ENCODE results near the gene MCC. TPM values are rescaled to one million over a fixed set of nuclear protein-coding genes. Genes with fewer than 3 reads are reported as not detected.

MCC gene
- total and polyA plus RNA-seq, 4 donors = 9.0 to 47.3 (median 14.7) TPM

DNA sequence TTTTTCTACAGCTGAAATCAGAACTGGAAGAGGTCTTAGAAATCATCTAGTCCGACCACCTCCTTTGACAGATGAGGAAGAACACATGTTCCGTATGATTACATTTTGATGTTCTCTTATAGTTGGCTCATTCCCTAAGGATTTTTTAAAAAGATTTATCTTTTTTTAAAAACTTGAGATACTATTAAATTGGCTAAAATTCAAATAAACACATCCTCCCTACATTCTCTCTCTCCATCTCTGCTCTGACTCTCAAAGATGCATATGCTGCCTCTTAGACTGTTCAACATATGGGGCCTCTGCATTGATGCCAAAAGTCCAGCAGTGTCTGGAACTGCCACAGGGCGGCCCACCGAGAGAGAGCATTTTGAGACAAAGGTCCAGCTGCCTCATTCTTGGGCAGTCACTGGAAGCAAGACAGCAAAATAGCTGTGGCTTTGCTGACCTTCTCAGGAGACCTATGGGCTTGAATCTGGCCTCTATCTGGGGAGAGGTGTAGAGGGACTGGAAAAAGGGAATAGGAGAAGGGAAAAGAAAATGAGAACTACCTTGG lies 40.7 kb downstream of the MCC start:
- Histone ChIP-seq H3K9me3 (ENCODE audit: control insufficient read depth in 4 of 4, low read length in 3 of 4) (no peaks in the 10 kb centered on the region), H3K27me3 (ENCODE audit: control insufficient read depth in 4 of 4, insufficient read depth in 4 of 4, low read length in 3 of 4) (no peaks in the 10 kb centered on the region), H3K9ac (ENCODE audit: low read depth in 1 of 2, low read length in 2 of 2) (no peak overlapping the region), H3K4me3 (ENCODE audit: low read depth in 1 of 3, low read length in 3 of 3) (no peak overlapping the region), H3K4me1 (ENCODE audit: control insufficient read depth in 4 of 4, insufficient read depth in 4 of 4, low read length in 3 of 4) (peaks cover 0 to 12% (median 3%) of the 10 kb centered on the region in 4 donors), H3K36me3 (ENCODE audit: control insufficient read depth in 4 of 4, insufficient read depth in 3 of 4, low read depth in 1 of 4, low read length in 3 of 4) (no peaks in the 10 kb centered on the region), H3K27ac (ENCODE audit: low read depth in 1 of 2, low read length in 2 of 2) (no peak overlapping the region)
- 84% methylated on average over 4 of the region's 4 CpGs for WGBS
- DNase-seq (ENCODE audit: low spot score) = no peak
- TF ChIP-seq, protein P1, sequence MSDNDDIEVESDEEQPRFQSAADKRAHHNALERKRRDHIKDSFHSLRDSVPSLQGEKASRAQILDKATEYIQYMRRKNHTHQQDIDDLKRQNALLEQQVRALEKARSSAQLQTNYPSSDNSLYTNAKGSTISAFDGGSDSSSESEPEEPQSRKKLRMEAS (IDR thresholded peaks at IDR 0.05) = no peak
- TF ChIP-seq FOXA1 (IDR thresholded peaks at IDR 0.05) = no peak

DNA sequence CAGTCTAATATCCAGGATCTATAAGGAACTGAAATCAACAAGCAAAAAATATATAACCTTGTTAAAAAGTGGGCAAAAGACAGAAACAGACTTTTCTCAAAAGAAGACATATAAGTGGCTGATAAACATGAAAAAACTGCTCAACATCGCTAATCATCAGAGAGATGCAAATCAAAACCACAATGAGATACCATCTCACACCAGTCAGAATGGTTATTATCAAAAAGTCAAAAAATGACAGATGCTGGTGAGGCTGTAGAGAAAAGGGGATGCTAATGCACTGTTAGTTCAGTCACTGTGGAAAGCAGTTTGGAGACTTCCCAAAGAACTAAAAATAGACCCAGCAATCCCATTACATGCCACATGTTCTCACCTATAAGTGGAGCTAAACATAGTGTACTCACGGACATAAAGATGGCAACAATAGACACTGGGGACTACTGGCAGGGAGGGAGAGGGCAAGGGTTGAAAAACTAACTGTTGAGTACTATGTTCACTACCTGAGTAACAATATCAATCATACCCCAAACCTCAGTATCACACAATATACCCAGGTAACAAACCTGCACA lies 41.8 kb downstream of the MCC start:
- Histone ChIP-seq H3K4me3 (ENCODE audit: low read depth in 1 of 3, low read length in 3 of 3) (no peak overlapping the region), H3K27me3 (ENCODE audit: control insufficient read depth in 4 of 4, insufficient read depth in 4 of 4, low read length in 3 of 4) (no peaks in the 10 kb centered on the region), H3K27ac (ENCODE audit: low read depth in 1 of 2, low read length in 2 of 2) (no peak overlapping the region), H3K9ac (ENCODE audit: low read depth in 1 of 2, low read length in 2 of 2) (no peak overlapping the region), H3K9me3 (ENCODE audit: control insufficient read depth in 4 of 4, low read length in 3 of 4) (no peaks in the 10 kb centered on the region), H3K4me1 (ENCODE audit: control insufficient read depth in 4 of 4, insufficient read depth in 4 of 4, low read length in 3 of 4) (peaks cover 0 to 12% (median 3%) of the 10 kb centered on the region in 4 donors), H3K36me3 (ENCODE audit: control insufficient read depth in 4 of 4, insufficient read depth in 3 of 4, low read depth in 1 of 4, low read length in 3 of 4) (no peaks in the 10 kb centered on the region)
- no peak for DNase-seq (ENCODE audit: low spot score)
- TF ChIP-seq, protein P2, sequence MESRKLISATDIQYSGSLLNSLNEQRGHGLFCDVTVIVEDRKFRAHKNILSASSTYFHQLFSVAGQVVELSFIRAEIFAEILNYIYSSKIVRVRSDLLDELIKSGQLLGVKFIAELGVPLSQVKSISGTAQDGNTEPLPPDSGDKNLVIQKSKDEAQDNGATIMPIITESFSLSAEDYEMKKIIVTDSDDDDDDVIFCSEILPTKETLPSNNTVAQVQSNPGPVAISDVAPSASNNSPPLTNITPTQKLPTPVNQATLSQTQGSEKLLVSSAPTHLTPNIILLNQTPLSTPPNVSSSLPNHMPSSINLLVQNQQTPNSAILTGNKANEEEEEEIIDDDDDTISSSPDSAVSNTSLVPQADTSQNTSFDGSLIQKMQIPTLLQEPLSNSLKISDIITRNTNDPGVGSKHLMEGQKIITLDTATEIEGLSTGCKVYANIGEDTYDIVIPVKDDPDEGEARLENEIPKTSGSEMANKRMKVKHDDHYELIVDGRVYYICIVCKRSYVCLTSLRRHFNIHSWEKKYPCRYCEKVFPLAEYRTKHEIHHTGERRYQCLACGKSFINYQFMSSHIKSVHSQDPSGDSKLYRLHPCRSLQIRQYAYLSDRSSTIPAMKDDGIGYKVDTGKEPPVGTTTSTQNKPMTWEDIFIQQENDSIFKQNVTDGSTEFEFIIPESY (IDR thresholded peaks at IDR 0.05) = no peak
- no peak for TF ChIP-seq TAF1 (conservative IDR thresholded peaks at IDR 0.05)
- no peak for TF ChIP-seq HNF4G (IDR thresholded peaks at IDR 0.05)
- TF ChIP-seq NR2F2 (IDR thresholded peaks at IDR 0.05) = no peak
- TF ChIP-seq EGR1 (IDR thresholded peaks at IDR 0.05; ENCODE audit: low read depth in 2 of 2) = no peak
- TF ChIP-seq, protein P1 (IDR thresholded peaks at IDR 0.05) = no peak
- TF ChIP-seq HNF4A (conservative IDR thresholded peaks at IDR 0.05) = no peak
- TF ChIP-seq FOXA1 (IDR thresholded peaks at IDR 0.05) = no peak
- no peak for TF ChIP-seq RXRA (IDR thresholded peaks at IDR 0.05)
- TF ChIP-seq RAD21 (IDR thresholded peaks at IDR 0.05) = no peak
- TF ChIP-seq, protein P3, sequence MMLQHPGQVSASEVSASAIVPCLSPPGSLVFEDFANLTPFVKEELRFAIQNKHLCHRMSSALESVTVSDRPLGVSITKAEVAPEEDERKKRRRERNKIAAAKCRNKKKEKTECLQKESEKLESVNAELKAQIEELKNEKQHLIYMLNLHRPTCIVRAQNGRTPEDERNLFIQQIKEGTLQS (IDR thresholded peaks at IDR 0.05) = no peak
- 83% methylated on average over 2 of the region's 2 CpGs for WGBS

DNA sequence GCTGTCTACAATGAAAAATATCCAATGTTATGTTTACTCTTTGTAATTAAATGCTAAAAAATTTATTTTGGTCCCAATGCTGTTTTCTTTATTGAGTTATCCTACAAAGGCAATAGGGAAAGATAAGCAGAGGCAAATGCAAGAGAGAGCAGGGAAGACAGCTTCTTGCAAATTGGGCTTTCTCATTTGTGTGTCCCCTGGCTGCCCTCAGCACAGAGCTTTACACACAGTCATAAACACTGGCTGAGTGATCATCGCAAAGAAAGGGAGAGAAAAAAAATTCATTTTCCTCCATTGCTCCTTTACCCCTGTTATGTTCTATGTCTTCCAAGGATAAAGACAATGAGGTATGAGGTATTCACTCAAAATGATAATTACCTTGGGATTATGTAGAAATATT lies 51.1 kb downstream of the MCC start:
- DNase-seq (ENCODE audit: low spot score) = no peak
- no peak overlapping the region for H3K9ac ChIP-seq (ENCODE audit: low read depth in 1 of 2, low read length in 2 of 2)
- no peaks in the 10 kb centered on the region for H3K36me3 ChIP-seq (ENCODE audit: control insufficient read depth in 4 of 4, insufficient read depth in 3 of 4, low read depth in 1 of 4, low read length in 3 of 4)
- no peaks in the 10 kb centered on the region for H3K9me3 ChIP-seq (ENCODE audit: control insufficient read depth in 4 of 4, low read length in 3 of 4)
- H3K27me3 ChIP-seq (ENCODE audit: control insufficient read depth in 4 of 4, insufficient read depth in 4 of 4, low read length in 3 of 4) = no peaks in the 10 kb centered on the region
- WGBS = 81% methylated on average over 1 of the region's 1 CpG
- no peaks in the 10 kb centered on the region for H3K4me1 ChIP-seq (ENCODE audit: control insufficient read depth in 4 of 4, insufficient read depth in 4 of 4, low read length in 3 of 4)
- no peak overlapping the region for H3K4me3 ChIP-seq (ENCODE audit: low read depth in 1 of 3, low read length in 3 of 3)
- no peak overlapping the region for H3K27ac ChIP-seq (ENCODE audit: low read depth in 1 of 2, low read length in 2 of 2)
- no peak for TF ChIP-seq EGR1 (IDR thresholded peaks at IDR 0.05; ENCODE audit: low read depth in 2 of 2)
- TF ChIP-seq, protein P4, sequence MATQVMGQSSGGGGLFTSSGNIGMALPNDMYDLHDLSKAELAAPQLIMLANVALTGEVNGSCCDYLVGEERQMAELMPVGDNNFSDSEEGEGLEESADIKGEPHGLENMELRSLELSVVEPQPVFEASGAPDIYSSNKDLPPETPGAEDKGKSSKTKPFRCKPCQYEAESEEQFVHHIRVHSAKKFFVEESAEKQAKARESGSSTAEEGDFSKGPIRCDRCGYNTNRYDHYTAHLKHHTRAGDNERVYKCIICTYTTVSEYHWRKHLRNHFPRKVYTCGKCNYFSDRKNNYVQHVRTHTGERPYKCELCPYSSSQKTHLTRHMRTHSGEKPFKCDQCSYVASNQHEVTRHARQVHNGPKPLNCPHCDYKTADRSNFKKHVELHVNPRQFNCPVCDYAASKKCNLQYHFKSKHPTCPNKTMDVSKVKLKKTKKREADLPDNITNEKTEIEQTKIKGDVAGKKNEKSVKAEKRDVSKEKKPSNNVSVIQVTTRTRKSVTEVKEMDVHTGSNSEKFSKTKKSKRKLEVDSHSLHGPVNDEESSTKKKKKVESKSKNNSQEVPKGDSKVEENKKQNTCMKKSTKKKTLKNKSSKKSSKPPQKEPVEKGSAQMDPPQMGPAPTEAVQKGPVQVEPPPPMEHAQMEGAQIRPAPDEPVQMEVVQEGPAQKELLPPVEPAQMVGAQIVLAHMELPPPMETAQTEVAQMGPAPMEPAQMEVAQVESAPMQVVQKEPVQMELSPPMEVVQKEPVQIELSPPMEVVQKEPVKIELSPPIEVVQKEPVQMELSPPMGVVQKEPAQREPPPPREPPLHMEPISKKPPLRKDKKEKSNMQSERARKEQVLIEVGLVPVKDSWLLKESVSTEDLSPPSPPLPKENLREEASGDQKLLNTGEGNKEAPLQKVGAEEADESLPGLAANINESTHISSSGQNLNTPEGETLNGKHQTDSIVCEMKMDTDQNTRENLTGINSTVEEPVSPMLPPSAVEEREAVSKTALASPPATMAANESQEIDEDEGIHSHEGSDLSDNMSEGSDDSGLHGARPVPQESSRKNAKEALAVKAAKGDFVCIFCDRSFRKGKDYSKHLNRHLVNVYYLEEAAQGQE (IDR thresholded peaks at IDR 0.05) = no peak
- TF ChIP-seq, protein P1 (IDR thresholded peaks at IDR 0.05) = no peak
- no peak for TF ChIP-seq FOXA2 (IDR thresholded peaks at IDR 0.05)
- TF ChIP-seq HNF4A (conservative IDR thresholded peaks at IDR 0.05) = no peak
- TF ChIP-seq FOXA1 (IDR thresholded peaks at IDR 0.05) = no peak
- TF ChIP-seq, protein P2 (IDR thresholded peaks at IDR 0.05) = no peak
- no peak for TF ChIP-seq GABPA (IDR thresholded peaks at IDR 0.05 in 1 of 2, conservative IDR thresholded peaks at IDR 0.05 in 1 of 2)
- TF ChIP-seq, protein P3 (IDR thresholded peaks at IDR 0.05) = no peak
- no peak for TF ChIP-seq NR2F2 (IDR thresholded peaks at IDR 0.05)

Measured in liver (tissue), 9 donors.